Ovary (tissue), 3 donors: ENCODE data around the gene KCNJ10.

Experiments used
- EP300 ChIP-seq: sonication (generic); formaldehyde crosslinking; IDR thresholded peaks from one replicate; pipeline ENCODE4 v1.6.1; 2017; ENCODE audit warnings: antibody characterized with exemption
- POLR2A ChIP-seq: fragments of 450-650 bp; IDR thresholded peaks from one replicate; pipeline ENCODE4 v1.6.1; 2017; ENCODE audit warnings: antibody characterized with exemption, mild to moderate bottlenecking, moderate library complexity
- TF ChIP-seq, protein P1 (sequence below), 3 donors: fragments of 450-650 bp in 2 of 3; fragments of 200-600 bp in 1 of 3; IDR thresholded peaks; one replicate each; pipeline versions ENCODE4 v1.5.1 to v1.8.0; 2016 to 2022; ENCODE audit warnings: antibody characterized with exemption in 3 of 3, mild to moderate bottlenecking in 1 of 3
- donor health status: DM: no; HTN: no; CAD: no.

DNA sequence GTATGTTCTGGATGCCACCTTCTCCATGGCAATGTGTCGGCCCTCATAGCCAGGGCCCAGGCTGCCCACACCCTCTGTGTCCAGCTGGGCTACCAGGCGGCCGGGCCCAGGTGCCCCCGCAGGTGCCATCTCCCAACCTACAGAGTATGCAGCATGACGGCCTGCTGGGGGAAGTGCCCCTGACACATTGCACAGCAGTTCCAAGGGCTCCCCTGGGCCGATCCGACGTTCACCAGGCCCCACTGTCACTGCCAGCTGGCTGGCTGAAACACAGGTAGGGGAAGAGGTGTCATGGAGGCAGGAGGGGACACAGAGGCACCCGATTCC lies 23.1 kb upstream of the KCNJ10 start:
- TF ChIP-seq, protein P1, sequence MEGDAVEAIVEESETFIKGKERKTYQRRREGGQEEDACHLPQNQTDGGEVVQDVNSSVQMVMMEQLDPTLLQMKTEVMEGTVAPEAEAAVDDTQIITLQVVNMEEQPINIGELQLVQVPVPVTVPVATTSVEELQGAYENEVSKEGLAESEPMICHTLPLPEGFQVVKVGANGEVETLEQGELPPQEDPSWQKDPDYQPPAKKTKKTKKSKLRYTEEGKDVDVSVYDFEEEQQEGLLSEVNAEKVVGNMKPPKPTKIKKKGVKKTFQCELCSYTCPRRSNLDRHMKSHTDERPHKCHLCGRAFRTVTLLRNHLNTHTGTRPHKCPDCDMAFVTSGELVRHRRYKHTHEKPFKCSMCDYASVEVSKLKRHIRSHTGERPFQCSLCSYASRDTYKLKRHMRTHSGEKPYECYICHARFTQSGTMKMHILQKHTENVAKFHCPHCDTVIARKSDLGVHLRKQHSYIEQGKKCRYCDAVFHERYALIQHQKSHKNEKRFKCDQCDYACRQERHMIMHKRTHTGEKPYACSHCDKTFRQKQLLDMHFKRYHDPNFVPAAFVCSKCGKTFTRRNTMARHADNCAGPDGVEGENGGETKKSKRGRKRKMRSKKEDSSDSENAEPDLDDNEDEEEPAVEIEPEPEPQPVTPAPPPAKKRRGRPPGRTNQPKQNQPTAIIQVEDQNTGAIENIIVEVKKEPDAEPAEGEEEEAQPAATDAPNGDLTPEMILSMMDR (IDR thresholded peaks at IDR 0.05): no peak
- TF ChIP-seq POLR2A: no peak
- no peak for TF ChIP-seq EP300
